ENCODE data around the gene CYTH1.
"Not testable (repeated sequence)": the region's sequence is repeated elsewhere in the genome, so short reads cannot be mapped to it uniquely, and the experiment has no call there.

The CYTH1 gene

DNA sequence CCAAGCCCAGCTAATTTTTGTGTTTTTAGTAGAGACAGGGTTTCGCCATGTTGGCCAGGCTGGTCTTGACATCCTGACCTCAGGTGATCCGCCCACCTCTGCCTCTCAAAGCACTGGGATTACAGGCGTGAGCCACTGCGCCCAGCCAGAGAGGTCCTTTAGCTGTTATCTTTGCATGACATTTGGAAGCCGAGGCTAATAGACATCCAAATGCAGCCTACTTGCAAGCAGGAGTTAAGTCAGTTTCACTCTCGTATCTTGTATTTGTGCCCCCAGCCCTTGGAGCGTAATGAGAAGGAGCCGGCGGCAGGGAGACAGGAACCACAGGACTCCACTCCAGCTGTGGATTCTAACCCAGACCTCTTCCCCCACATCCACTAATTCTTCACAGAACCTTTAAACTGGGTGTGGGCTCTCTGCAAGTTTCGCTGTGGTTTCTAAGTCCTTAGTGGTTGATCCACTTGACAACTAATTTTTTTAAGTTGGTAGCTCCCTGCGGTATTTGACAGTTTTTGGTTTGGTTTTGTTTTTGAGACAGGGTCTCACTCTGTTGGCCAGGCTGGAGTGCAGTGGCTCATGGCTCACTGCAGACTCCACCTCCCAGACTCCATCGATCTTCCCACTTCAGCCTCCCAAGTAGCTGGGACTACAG, 3.1 kb upstream of the CYTH1 start:
- no peak for DNase-seq

DNA sequence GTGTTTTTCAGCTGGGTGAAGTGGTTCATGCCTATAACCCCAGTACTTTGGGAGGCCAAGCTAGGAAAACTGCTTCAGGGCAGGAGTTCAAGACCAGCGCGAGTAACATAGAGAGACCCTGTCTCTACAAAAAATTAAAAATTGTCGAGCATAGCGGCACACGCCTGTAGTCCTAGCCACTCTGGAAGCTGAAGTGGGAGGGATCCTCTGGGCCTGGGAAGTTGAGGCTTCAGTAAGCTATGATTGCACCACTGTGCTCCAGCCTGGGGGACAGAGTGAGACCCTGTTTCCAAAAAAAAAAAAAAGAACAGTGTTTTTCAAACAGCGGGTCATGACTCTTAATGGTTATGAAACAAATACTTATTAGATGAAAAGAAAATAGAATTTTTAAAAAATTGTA, 2.3 kb upstream of the CYTH1 start:
- DNase-seq: no peak

DNA sequence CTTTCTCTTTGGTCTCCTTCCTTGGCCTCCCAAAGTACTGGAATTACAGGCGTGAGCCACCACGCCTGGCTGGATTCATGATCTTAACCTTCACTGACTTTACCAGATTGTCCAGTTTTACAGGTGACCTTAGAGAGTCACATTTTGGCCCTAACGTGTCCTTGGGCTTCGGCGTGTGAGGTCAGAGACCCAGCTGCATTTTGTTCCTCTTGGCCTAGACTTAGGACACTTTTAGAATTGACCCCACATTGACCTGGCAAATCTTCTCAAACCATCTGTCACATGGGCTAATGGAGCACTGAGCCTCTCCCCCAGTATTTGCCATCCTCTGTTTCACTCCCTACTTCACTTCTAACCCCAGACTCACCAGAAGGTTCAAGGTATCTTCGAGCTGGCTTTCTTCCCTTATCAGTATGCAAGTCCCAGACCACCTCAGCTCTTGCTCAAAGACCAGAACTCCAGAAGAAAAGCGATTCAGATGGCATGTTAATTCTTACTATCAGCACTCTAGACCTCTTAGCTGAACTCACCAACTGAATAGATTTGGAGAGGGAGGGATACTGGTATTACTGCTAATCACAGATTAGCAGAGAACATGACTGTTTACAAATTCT, 1.7 kb upstream of the CYTH1 start:
- DNase-seq: no peak

DNA sequence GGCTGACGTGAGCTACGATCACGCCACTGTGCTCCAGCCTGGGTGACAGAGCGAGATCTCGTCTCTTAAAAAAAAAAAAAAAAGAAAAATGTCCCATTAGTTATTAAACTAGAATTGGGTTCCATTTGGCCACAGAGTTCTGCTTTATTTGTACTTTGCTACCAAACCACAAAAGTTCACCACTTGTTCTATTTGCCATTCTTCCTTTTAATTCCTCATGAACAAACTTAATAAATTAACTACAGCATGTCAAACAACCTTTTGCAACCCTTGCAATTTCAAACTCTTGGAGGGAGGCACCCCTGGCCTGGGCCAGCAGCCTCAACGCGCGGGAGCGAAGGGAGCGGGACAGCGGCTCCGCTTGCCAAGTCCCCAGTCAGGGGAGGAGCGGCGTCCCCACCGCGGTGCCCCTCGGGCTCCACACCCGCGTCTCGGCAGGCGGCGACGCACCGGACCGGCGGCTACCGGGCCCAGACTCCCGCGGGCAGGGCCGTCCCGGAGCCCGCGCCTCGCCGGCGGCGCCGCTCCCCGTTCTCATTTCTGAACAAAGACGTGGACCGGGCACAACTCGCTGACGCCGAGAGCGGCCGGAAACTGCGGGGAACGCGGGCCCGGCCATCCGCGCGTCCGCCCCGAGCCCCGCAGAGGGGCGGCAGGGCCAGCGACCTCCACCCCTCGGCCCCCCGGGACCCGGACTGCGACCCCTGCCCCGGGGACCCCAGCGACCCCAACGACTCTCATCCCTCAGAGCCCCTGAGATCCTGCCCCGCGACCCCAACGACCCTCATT, 775 bp downstream of the CYTH1 start:
- peak; percentile 23 to 26 for DNase-seq

DNA sequence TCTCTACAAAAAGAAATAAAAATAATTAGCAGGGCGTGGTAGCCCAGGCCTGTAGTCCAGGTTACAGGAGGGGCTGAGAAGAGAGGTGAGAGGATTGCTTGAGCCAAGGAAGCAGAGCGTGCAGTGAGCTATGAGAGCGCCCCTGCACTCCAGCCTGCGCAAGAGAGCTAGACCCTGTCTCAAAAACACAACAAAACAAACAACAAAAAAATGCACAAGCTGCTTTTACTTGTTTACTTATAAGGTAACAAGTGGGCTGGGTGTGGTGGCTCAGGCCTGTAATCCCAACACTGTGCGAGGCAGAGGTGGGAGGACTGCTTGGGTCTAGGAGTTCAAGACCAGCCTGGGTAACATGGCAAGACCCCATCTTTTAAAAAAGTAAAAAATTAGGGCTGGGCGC, 1.7 kb downstream of the CYTH1 start:
- no peak for DNase-seq

DNA sequence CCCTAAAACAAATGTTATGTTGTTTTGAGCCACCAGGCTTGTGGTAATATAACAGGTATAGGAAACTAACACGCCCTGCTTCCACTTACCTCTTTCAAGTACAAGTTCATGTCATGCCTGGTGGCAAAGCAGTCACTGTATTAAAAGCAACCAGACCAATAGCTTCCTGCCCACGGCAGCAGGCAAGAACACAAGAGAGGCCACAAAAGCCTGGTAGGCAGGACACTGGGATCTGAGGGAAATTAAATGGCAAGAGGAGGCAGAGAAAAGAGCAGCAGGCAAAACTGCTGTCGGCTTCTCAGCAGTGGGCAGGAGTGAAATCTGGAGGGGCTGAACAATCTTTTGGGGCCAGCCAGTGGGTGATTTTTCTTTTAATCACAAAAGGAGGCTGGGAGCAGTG, 2.2 kb downstream of the CYTH1 start:
- DNase-seq: no peak

DNA sequence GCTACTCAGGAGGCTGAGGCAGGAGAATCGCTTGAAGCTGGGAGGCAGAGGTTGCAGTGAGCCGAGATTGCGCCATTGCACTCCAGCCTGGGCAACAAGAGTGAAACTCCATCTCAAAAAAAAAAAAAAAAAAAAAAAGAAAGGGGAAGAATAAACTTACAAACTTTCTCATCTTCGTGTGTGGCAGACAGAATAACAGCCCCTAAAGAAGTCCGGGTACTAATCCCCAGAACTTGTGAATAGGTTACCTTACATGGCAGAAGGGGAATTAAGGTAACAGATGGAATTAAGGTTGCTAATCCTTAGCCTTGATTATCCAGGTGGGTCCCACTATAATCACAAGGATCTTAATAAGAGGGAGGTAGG, 2.8 kb downstream of the CYTH1 start:
- not testable (repeated sequence) for DNase-seq

DNA sequence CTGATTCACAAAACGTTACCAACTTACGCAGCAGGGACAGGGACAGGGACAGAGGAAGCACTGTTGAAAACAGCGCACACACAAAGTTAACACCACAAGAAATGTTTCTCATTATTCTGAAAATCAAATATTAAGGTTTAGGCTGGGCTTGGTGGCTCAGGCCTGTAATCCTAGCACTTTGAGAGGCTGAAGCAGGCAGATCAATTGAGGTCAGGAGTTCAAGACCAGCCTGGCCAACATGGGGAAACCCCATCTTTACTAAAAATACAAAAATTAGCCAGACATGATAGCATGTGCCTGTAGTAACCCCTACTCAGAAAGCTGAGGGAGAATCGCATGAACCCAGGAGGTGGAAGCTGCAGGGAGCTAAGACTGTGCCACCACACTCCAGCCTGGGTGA, 4.2 kb downstream of the CYTH1 start:
- no peak for DNase-seq

DNA sequence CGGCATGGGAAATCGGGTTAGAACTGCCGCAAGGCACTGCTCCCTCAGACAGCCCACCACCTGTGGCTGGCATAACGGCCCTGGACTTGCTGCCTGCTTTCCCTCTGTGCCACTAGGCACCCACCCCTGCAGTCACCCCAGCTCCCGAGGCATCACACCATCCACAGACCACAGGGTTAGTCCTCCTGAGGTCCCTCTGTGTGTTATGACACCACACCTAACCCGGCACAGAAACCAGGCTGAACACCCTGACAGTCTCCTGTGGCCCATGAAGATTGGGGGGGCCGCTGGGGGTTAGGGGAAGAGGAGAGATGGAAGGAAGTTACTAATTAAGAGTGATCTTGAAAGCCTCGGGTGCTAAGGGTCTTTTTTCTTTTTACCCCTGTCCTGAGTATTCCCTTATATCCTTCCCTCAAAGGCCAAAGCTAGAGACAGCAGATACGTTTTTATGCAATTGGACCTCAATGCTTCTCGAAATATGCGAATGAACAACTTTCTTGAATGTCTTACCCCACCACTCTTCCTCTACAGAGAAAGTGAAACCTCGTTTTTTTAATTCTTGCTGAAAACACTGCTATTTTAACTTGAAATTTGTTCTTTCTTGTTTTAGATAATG, 7.0 kb downstream of the CYTH1 start:
- no peak for DNase-seq

DNA sequence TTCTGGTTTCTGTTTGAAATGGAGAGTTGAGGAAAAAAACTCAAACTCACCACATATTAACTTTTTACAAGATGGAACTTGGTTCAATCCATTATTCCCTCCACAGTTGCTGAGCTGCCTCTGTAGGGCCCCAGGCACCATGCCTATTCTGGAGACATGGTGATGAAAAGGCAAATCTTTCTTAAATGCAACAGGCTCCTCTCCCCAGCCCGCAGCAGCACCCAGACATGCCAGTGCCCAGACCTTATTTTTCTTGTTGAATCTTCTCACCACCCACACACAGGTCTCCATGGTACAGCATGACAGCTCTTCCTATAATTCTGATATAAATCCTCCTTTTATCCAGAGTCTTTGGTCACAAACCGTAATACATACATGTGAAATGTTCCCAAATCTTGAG, 7.6 kb downstream of the CYTH1 start:
- DNase-seq: no peak

DNA sequence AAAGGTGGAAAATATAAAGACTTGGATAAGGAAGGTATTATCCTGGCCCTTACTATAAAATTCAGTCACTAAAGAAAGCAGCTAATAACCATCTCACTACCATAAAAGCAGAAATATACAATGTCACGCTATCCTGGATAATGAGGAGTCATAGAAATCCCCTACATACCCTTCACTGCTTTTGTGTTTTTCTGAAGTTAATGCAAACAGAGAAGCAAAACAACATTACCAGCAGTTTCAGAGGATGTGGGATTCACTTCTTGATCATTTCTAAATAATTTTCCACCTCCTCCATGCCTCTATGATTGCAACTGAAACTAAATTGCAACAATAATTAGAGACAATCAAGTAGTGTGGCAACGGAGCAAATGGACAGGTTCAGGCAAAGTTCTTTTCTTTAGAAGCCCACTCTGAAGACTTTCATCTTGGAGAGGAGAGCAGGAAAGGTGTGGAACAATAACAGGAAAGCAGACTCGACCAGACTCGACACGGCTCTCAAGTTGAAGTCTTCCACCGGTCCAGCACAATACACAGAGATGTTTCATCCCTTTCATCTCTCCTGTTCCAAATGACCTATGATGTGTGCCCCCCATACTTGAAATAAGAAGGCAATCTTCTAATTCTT, 10.2 kb downstream of the CYTH1 start:
- no peak for DNase-seq

DNA sequence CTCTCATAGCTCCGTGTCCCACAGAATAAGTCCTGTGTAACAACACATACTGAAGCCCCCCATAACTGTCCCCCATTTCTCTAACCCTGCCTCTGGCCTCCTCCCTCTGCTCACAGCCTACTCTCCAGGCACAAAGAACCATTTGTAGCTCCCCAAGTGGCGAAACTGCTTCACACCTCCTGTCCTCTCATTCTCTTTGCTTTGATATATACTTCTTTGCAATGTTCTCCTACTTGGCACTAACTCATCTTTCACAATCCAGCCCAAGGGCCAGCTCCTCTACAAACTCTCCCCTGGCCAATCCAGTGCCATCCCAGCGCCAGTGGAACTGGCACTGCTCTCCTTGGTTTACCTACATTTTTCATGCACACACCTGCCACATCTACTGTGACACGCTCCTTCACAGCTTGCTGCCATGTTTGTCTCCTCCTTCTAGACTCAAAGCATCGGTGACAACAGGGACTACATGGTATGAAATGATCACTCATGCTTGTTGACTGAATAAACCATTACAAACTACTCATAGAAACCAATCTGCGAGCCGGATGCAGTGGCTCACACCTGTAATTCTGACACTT, 12.8 kb downstream of the CYTH1 start:
- no peak for DNase-seq

DNA sequence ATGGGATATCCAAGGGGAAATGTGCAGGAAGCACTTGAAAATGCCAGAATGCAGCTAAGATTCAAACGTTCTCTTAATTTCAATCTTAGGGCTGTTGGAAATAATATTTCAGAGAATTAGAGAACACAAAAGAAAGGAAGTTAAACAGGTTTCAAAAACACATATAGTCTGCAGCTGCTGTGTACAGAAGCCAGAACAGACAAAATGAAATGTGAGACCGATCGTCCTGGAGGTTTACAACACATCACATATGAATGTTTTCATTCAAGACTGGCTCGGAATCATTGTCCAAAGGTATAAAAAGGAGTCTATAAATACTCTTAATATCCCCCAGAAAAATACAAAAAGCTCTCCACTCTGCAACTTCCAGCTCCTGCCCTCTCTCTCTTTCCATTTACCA, 14.3 kb downstream of the CYTH1 start:
- peak in 1 of 2 experiments; percentile 39 for DNase-seq

DNA sequence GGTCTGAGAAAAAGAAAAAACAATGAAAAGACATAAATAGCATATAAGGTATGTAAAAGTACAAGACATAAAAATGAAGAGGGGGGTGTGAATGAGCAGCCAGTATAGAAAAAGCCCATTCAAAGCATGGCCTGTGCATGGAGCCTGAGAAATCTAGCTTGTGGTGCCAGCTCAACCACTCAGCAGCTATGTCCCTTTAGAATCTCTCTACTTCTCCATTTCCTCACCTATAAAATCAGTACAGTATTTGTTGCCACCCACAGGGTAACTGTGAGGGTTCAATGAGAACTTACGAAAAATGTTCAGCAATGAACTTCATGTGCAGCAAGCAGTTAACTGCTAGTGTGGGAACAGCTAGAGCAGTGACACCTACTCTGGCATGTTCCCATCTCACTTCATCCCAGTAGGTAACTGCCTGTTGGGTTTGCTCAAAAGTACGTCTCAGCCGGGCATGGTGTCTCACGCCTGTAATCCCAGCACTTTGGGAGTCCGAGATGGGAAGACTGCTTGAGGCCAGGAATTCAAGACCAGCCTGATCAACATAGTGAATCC, 15.3 kb downstream of the CYTH1 start:
- DNase-seq: no peak

DNA sequence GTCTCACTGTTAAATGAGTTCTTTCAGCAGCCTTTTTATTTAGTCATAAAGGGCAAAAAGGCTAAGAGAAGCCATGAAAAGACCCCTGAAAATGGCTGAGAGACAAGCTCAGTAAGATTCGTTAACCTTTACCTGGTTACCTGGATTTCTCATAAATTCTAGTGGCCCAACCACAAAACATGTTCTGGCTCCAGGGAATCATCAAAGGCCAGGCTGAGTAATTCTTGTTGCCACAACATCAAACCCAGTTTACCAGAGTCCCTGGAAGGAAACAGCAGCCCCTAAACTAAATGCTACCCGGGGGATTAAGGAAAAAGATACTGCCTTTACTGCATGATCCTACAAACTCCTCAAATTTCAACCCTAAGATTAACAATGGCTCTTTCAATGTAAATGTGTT, 15.8 kb downstream of the CYTH1 start:
- no peak for DNase-seq

DNA sequence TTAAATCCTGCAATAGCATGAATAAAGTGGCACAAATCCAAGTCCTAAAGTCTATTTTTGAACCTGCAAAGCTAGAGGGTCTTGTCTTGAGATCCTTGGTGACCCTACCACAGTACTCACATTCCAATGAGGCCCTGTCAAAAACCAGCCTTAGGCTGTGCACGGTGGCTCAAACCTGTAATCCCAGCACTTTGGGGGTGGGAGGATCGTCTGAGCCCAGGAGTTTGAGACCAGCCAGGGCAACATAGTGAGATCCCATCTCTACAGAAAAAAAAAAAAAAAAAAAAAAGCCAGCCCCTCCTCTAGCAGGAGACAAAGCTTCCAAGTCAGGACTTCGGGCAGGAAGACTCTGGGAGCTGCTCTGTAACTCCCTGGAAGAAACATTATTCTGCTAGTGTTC, 16.3 kb downstream of the CYTH1 start:
- no peak for DNase-seq

DNA sequence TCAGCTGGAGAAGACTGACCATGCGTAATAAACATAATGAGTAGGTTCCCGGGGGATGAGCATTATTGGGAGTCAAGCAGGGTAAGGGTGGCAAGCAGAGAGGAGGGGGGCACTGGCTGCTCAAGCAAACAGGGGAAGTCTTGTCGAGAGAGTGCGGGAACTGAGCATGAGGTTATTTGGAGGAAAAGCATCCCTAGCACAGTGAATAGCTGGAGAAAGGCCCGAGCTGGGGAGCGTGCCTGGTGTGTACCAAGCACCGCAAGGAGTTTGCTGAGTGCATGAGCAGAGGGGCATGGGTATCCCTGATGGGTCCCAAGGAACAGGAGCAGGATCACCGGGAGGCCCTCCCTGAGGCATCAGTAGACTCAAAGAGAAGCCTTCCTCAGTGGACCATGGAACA, 17.2 kb downstream of the CYTH1 start:
- no peak for DNase-seq

DNA sequence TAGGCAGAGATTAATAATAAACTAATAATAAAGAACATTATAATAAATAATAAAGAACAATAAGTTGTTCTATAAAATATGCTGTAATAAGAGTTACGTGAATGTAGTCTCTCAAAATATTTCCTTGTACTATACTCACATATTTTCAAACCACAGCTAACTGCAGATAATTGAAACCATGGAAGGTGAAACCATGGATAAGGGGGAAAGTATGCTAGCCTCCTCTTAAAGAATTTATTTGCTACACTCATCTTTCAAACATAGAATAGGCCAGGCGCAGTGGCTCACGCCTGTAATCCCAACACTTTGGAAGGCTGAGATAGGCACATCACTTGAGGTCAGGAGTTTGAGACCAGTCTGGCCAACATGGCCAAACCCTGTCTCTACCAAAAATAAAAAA, 18.5 kb downstream of the CYTH1 start:
- DNase-seq: no peak

DNA sequence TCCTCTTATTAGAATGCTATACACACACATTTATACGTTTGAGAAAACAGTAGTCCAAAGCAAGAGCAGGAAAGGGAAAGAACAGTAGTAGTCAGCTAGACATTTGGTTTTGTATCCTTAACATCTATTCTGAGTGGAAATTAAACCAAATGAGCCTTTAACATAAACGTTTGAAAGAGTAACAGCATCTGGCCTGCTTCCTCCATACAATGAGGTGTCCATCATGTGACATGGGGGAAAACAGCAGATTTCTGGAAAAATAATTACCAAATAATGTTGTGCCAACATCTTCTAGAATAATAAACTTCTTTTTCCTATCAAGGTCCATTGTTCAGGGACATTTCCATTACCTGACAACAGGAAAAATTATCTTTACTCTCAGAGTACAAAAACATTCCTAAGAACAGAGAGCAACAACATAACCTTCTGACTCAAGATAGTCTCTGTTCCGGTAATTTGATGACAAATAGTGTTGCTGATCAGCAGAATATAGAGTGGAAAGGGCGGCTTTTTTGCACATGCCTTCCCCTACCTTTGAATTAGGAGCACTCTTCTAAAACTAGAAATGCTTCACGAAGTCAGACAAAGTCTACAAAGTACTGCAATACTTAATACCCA, 20.2 kb downstream of the CYTH1 start:
- no peak for DNase-seq

DNA sequence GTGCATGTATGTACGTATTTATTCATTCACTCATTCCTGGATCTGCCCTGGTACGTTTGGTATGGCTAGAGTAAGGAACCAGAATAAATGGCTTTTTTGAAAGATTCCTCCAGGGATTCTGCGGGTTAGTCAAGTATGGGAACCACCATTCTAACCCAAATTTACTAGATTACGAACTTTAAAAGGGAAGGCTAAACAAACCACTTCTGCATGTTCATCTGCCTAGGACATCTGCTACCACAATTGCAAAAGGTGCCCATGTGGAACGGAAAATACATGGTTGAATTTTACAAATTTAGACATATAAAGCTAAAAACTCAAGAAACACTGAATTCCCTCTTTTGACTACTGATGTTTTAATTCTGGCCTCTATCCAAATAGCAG, 22.1 kb downstream of the CYTH1 start:
- no peak for DNase-seq

DNA sequence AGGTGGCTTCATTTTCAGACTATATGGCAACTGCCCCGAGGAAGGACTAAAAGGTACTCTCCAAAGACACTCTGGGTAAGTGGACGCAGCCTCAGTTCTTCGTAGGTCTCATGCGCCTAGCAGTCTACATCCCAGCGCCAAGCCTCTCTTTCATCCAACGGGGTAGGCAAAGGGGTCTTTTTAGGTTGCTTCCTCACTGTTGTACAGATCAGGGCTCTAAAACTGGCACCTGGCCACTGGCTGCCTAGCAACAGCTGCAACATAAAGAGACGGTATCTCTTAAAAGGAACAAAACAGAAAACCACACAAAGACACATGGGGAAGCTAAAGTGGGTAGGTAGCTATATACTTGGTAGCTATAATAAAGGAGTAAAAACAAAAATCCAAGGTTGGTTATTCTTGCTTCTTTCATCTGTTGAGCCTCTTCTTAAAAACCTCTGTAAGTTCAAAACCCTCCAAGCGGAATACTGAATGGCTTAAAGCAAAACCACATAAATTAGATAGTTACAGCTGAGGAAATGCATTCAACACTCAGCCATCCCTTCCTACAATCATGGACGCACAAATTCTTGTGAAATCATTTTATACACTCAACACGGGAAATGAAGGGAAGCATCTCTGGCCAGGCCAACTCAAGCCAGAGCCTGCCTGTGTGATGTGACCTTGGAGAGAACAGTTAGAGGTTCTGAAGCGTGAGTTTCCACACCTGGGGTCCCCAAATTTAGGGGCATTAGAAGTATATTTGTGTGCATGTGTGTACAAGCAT, 22.7 kb downstream of the CYTH1 start:
- peak; percentile 57 to 69 for DNase-seq
